H1 (cell line): ENCODE measurements around the gene EIPR1. TPM values are rescaled to one million over a fixed set of nuclear protein-coding genes. Genes with fewer than 3 reads are reported as not detected.

ENCODE experiments used
- CTCF ChIA-PET: fragments of 300-600 bp; sonication (Branson Sonifier 250); formaldehyde crosslinking; loops from one replicate; lab custom pipeline; 2021; ENCODE audit not compliant: partially characterized antibody; lab: Charles Lee
- POLR2A ChIA-PET: fragments of 300-600 bp; sonication (Branson Sonifier 250); formaldehyde crosslinking; loops from one replicate; lab custom pipeline; 2021; ENCODE audit warnings: inconsistent platforms; ENCODE audit not compliant: partially characterized antibody; lab: Charles Lee
- DNase-seq, 2 experiments: peaks; one replicate each; pipeline versions ENCODE4 v3.0.0 to v3.0.0-alpha.2; 2010 to 2022; ENCODE audit warnings: low spot score in 2 of 2, low read depth in 1 of 2, mixed read lengths in 1 of 2
- FAIRE-seq: peaks from 2 replicates; lab custom pipeline; 2011; peaks lifted over from hg19 to GRCh38; lab: Jason Lieb, UNC
- H2AFZ ChIP-seq: 2 replicates; pipeline ENCODE4 v1.8.1; 2012; ENCODE audit warnings: low read length, inconsistent platforms
- H2AK5ac ChIP-seq: 2 replicates; pipeline ENCODE4 v1.6.1; 2013; ENCODE audit warnings: low read depth, low read length
- H2BK120ac ChIP-seq: replicated peaks from 2 replicates; pipeline ENCODE3; 2013; ENCODE audit warnings: low read depth, low read length, inconsistent platforms
- H2BK12ac ChIP-seq: 2 replicates; pipeline ENCODE4 v1.6.1; 2013; ENCODE audit warnings: low read depth, low read length
- H2BK15ac ChIP-seq: 2 replicates; pipeline ENCODE4 v1.6.1; 2013; ENCODE audit warnings: low read length
- H2BK20ac ChIP-seq: 2 replicates; pipeline ENCODE4 v1.6.1; 2013; ENCODE audit warnings: low read length
- H2BK5ac ChIP-seq: 2 replicates; pipeline ENCODE4 v1.6.1; 2013; ENCODE audit warnings: low read depth, low read length
- H3K14ac ChIP-seq: 2 replicates; pipeline ENCODE4 v1.6.1; 2013; ENCODE audit warnings: inconsistent platforms; ENCODE audit not compliant: insufficient read length
- H3K18ac ChIP-seq: 2 replicates; pipeline ENCODE4 v1.6.1; 2013; ENCODE audit warnings: low read length; ENCODE audit errors: extremely low read depth
- H3K23ac ChIP-seq: 2 replicates; pipeline ENCODE4 v1.6.1; 2013; ENCODE audit warnings: inconsistent platforms; ENCODE audit not compliant: insufficient read length
- H3K23me2 ChIP-seq: 2 replicates; pipeline ENCODE4 v1.6.1; 2013; ENCODE audit warnings: low read depth, low read length
- H3K27ac ChIP-seq: 2 replicates; pipeline ENCODE4 v1.6.1; 2011; ENCODE audit warnings: low read depth, low read length, inconsistent platforms
- H3K27me3 ChIP-seq, 4 experiments: replicated peaks in 1 of 4; 1 replicate in 1 of 4; 2 replicates in 3 of 4; pipeline versions ENCODE4 v1.6.1 to v1.8.1; 2011 to 2013; ENCODE audit warnings: low read length in 3 of 4, mild to moderate bottlenecking in 3 of 4, inconsistent platforms in 2 of 4, mixed read lengths in 2 of 4, moderate library complexity in 1 of 4; ENCODE audit not compliant: control insufficient read depth in 3 of 4, insufficient read depth in 3 of 4; ENCODE audit errors: extremely low read depth in 1 of 4
- H3K36me3 ChIP-seq, 4 experiments: 2 replicates each; pipeline versions ENCODE4 v1.6.1 to v1.8.1; 2011 to 2013; ENCODE audit warnings: mild to moderate bottlenecking in 4 of 4, low read length in 3 of 4, moderate library complexity in 2 of 4, control low read depth in 1 of 4, inconsistent platforms in 1 of 4; ENCODE audit not compliant: insufficient read depth in 4 of 4, control insufficient read depth in 2 of 4
- H3K4ac ChIP-seq: replicated peaks from 2 replicates; pipeline ENCODE3; 2013; ENCODE audit warnings: low read length, low read depth, mixed read lengths, inconsistent platforms; ENCODE audit not compliant: insufficient read length
- H3K4me1 ChIP-seq, 4 experiments: replicated peaks in 1 of 4; 1 replicate in 1 of 4; 2 replicates in 3 of 4; pipeline versions ENCODE4 v1.6.1 to v1.8.1; 2011 to 2013; ENCODE audit warnings: low read length in 3 of 4, inconsistent platforms in 2 of 4, mixed read lengths in 1 of 4; ENCODE audit not compliant: insufficient read depth in 4 of 4, control insufficient read depth in 3 of 4
- H3K4me2 ChIP-seq, 2 experiments: 2 replicates each; pipeline versions ENCODE4 v1.6.1 to v1.8.1; 2011 to 2013; ENCODE audit warnings: low read depth in 2 of 2, low read length in 2 of 2, control low read depth in 1 of 2, inconsistent platforms in 1 of 2, mild to moderate bottlenecking in 1 of 2; ENCODE audit not compliant: insufficient read depth in 1 of 2
- H3K4me3 ChIP-seq, 4 experiments: fragments of 200-600, 300-600 bp in 1 of 4; sonication (generic), shearing (Covaris generic), sonication (Bioruptor Twin) in 1 of 4; 2 replicates each; pipeline versions ENCODE4 v1.5.1 to v1.8.1; 2011 to 2016; ENCODE audit warnings: low read length in 4 of 4, low read depth in 3 of 4, control low read depth in 2 of 4, inconsistent platforms in 2 of 4, mild to moderate bottlenecking in 2 of 4, mixed read lengths in 1 of 4, moderate library complexity in 1 of 4; ENCODE audit not compliant: insufficient read depth in 2 of 4; ENCODE audit errors: extremely low read depth in 1 of 4
- H3K56ac ChIP-seq: replicated peaks from 2 replicates; pipeline ENCODE3; 2013; ENCODE audit warnings: low read depth, mild to moderate bottlenecking, mixed read lengths, low read length, inconsistent platforms; ENCODE audit not compliant: insufficient read length
- H3K79me1 ChIP-seq: 2 replicates; pipeline ENCODE4 v1.6.1; 2013; ENCODE audit warnings: low read depth, low read length, control low read depth
- H3K79me2 ChIP-seq, 2 experiments: 2 replicates each; pipeline versions ENCODE4 v1.6.1 to v1.8.1; 2012 to 2013; ENCODE audit warnings: low read length in 2 of 2, mild to moderate bottlenecking in 2 of 2, inconsistent platforms in 1 of 2; ENCODE audit not compliant: insufficient read depth in 2 of 2, control insufficient read depth in 1 of 2
- H3K9ac ChIP-seq, 4 experiments: replicated peaks in 1 of 4; 1 replicate in 1 of 4; 2 replicates in 3 of 4; pipeline versions ENCODE4 v1.6.1 to v1.8.1; 2011 to 2013; ENCODE audit warnings: low read depth in 3 of 4, low read length in 3 of 4, control low read depth in 2 of 4, mild to moderate bottlenecking in 2 of 4, moderate library complexity in 2 of 4, inconsistent platforms in 1 of 4; ENCODE audit errors: extremely low read depth in 1 of 4
- H3K9me3 ChIP-seq, 2 experiments: 2 replicates each; pipeline versions ENCODE4 v1.6.1 to v1.8.1; 2012 to 2013; ENCODE audit warnings: mild to moderate bottlenecking in 2 of 2, moderate library complexity in 2 of 2, control low read depth in 1 of 2, inconsistent platforms in 1 of 2, low read depth in 1 of 2, low read length in 1 of 2, mixed read lengths in 1 of 2; ENCODE audit not compliant: insufficient read depth in 2 of 2
- H4K20me1 ChIP-seq, 2 experiments: replicated peaks in 1 of 2; 2 replicates each; pipeline versions ENCODE3 to v1.8.1; 2011 to 2013; ENCODE audit warnings: inconsistent platforms in 2 of 2, low read length in 2 of 2, mild to moderate bottlenecking in 1 of 2; ENCODE audit not compliant: insufficient read depth in 2 of 2, control insufficient read depth in 1 of 2
- H4K5ac ChIP-seq: 2 replicates; pipeline ENCODE4 v1.6.1; 2013; ENCODE audit warnings: low read length, low read depth, mixed read lengths, inconsistent platforms; ENCODE audit not compliant: insufficient read length
- H4K8ac ChIP-seq: 2 replicates; pipeline ENCODE4 v1.8.0; 2013; ENCODE audit warnings: mild to moderate bottlenecking, moderate library complexity, low read length, inconsistent platforms; ENCODE audit not compliant: insufficient read depth; ENCODE audit errors: extremely low read depth
- H4K91ac ChIP-seq: replicated peaks from 2 replicates; pipeline ENCODE3; 2013; ENCODE audit warnings: low read length, mixed read lengths, inconsistent platforms; ENCODE audit not compliant: insufficient read length
- CBX5 ChIP-seq: fragments of 300-800, 300-1000 bp; sonication (generic); IDR thresholded peaks from 2 replicates; pipeline ENCODE4 v1.7.1; 2016; ENCODE audit warnings: antibody characterized with exemption, low read length, low read depth
- FOSL1 ChIP-seq: IDR thresholded peaks from 2 replicates; pipeline ENCODE4 v1.6.1; 2011; ENCODE audit warnings: mild to moderate bottlenecking, low read depth, low read length, moderate library complexity; ENCODE audit not compliant: insufficient read depth
- HDAC6 ChIP-seq: IDR thresholded peaks from one replicate; pipeline ENCODE4 v1.7.1; 2012; ENCODE audit warnings: low read depth, mild to moderate bottlenecking, inconsistent platforms, low read length, moderate library complexity
- JUN ChIP-seq: IDR thresholded peaks from 2 replicates; pipeline ENCODE4 v1.6.1; 2011; ENCODE audit warnings: low read depth, mild to moderate bottlenecking, improper control_type of control experiment, low read length
- KDM1A ChIP-seq: fragments of 200-600, 300-600 bp; sonication (generic); IDR thresholded peaks from 2 replicates; pipeline ENCODE4 v1.7.1; 2016; ENCODE audit warnings: mild to moderate bottlenecking, low read length, borderline replicate concordance
- KDM4A ChIP-seq: IDR thresholded peaks from one replicate; pipeline ENCODE4 v1.7.1; 2012; ENCODE audit warnings: low read depth, mild to moderate bottlenecking, moderate library complexity, low read length, inconsistent platforms; ENCODE audit not compliant: severe bottlenecking
- NANOG ChIP-seq: IDR thresholded peaks from 2 replicates; pipeline ENCODE4 v1.6.1; 2011; ENCODE audit warnings: low read length, low read depth, mild to moderate bottlenecking, inconsistent platforms; ENCODE audit not compliant: insufficient read depth, poor library complexity, severe bottlenecking
- PHF8 ChIP-seq: fragments of 200-600 bp; sonication (generic); conservative IDR thresholded peaks from 2 replicates; pipeline ENCODE4 v1.7.1; 2012; ENCODE audit warnings: low read depth, mild to moderate bottlenecking, inconsistent platforms, low read length, moderate library complexity
- POU5F1 ChIP-seq: IDR thresholded peaks from 2 replicates; pipeline ENCODE4 v1.6.1; 2011; ENCODE audit warnings: low read depth, mild to moderate bottlenecking, low read length, moderate library complexity
- SIX5 ChIP-seq: IDR thresholded peaks from 2 replicates; pipeline ENCODE4 v1.6.1; 2011; ENCODE audit warnings: mild to moderate bottlenecking, low read depth, low read length
- SRF ChIP-seq: IDR thresholded peaks from 2 replicates; pipeline ENCODE4 v1.6.1; 2011; ENCODE audit warnings: mild to moderate bottlenecking, low read depth, low read length, moderate library complexity
- WGBS, 2 experiments: shearing (Covaris generic) in 1 of 2; methylation state at CpG; one replicate each; pipeline versions ENCODE4 v1.1.6 to v1.1.7; 2013 to 2015; ENCODE audit warnings: low lambda C conversion rate in 2 of 2, mixed read lengths in 2 of 2, inconsistent platforms in 1 of 2, low coverage in 1 of 2, missing lambda C conversion rate in 1 of 2; ENCODE audit not compliant: insufficient replicate concordance in 2 of 2, insufficient coverage in 1 of 2, insufficient read length in 1 of 2; ENCODE audit errors: extremely low coverage in 1 of 2, missing lambda C conversion rate in 1 of 2; 5-methylcytosine and 5-hydroxymethylcytosine counted together
- polyA plus RNA-seq, 7 experiments: library from polyadenylated mRNA; depleted of rRNA in 3 of 7; stranded (reverse) in 5 of 7; unstranded in 2 of 7; fragments of >200 nt in 5 of 7; fragments of 200-250 nt in 2 of 7; gene quantifications; 1 replicate in 5 of 7; 2 replicates in 1 of 7; 4 replicates in 1 of 7; pipeline versions ENCODE4 v1.2.1 to v1.2.3, GENCODE V29; 2011 to 2013; ENCODE audit warnings: missing spikeins in 2 of 7, mixed read lengths in 2 of 7
- total RNA-seq: library from RNA; stranded (reverse); fragmentation: NEBNext Ultra II Directional; extraction: Animal tissue kit (Norgen Biotek cat#: 25700); gene quantifications from 2 replicates; pipeline ENCODE4 v1.2.1, GENCODE V29; 2021
- TF ChIP-seq, protein P1 (sequence below): IDR thresholded peaks from 2 replicates; pipeline ENCODE4 v1.6.1; 2012; ENCODE audit warnings: inconsistent platforms
- TF ChIP-seq, protein P2 (sequence below): IDR thresholded peaks from 2 replicates; pipeline ENCODE4 v1.6.1; 2012; ENCODE audit warnings: inconsistent platforms

The EIPR1 gene
- total and polyA plus RNA-seq, 2 of the 8 experiments (the other 6 are each of a cell fraction or from before 2014, with no cell fraction given): 26.3 to 56.4 TPM

DNA sequence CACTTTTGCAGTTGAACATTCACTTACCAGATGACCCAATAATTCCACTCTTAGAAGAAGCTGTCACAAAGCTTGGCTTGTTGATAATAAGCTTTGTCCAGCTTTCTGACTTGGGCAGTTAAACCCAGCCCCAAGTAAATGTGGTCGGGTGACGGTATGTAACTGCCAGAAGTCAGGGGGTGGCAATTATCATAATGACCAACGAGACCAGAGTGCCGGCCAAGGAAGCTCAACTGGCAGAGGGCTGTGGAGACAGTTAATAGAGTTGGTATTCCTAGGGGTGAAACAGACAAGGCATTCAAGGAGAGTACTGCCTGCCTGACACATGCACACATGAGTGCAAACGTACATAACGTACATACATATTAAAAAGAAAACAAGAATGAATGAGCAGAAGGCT lies 116.7 kb downstream of the EIPR1 start:
- Histone ChIP-seq H2BK12ac (no peak overlapping the region), H3K9me3 (no peaks in the 10 kb centered on the region), H2BK5ac (no peak overlapping the region), H3K23ac (no peak overlapping the region), H2AFZ (no peak overlapping the region), H3K56ac (no peak overlapping the region), H3K79me2 (0 out of 4 replicates have a peak, but pooled peaks cover 0 to 4% of the 10 kb centered on the region in 2 experiments), H3K4me3 (no peak overlapping the region), H3K27me3 (peaks cover 0 to 3% (median 0%) of the 10 kb centered on the region in 4 experiments; a peak in 2 of 7 replicates), H4K5ac (no peak overlapping the region), H4K91ac (no peak overlapping the region), H3K4me1 (peaks cover 5 to 11% (median 7%) of the 10 kb centered on the region in 4 experiments), H3K79me1 (peaks cover 6% of the 10 kb centered on the region; the same call in 1 of the 2 replicates), H3K4ac (no peak overlapping the region), H3K14ac (no peak overlapping the region), H2BK120ac (no peak overlapping the region), H3K9ac (no peak overlapping the region), H3K23me2 (no peaks in the 10 kb centered on the region), H2BK15ac (no peak overlapping the region), H4K20me1 (peaks cover 0 to 7% of the 10 kb centered on the region in 2 experiments), H3K18ac (no peak overlapping the region), H3K36me3 (no peaks in the 10 kb centered on the region; a peak in 1 of 8 replicates), H2AK5ac (no peak overlapping the region), H2BK20ac (no peak overlapping the region), H3K4me2 (no peak overlapping the region), H4K8ac (no peak overlapping the region), H3K27ac (no peak overlapping the region)
- no peak for FAIRE-seq
- 97% methylated on average over 6 of the region's 6 CpGs; no CpG with 5 or more reads in 1 of the 2 experiments for WGBS, 2 experiments
- DNase-seq: no peak
- POLR2A ChIA-PET: interaction anchor here (0.6 kb wide), 1 partner anchor 134 kb away, joined by 4 read pairs; no protein-coding TSS in a partner anchor
- CTCF ChIA-PET: interaction anchor here (2.4 kb wide), 1 partner anchor 8 kb away, joined by 10 read pairs; no protein-coding TSS in a partner anchor
- TF ChIP-seq POU5F1: no peak
- TF ChIP-seq NANOG: no peak
- TF ChIP-seq CBX5: no peak
- no peak for TF ChIP-seq FOSL1
- TF ChIP-seq HDAC6: no peak
- TF ChIP-seq SIX5: no peak
- no peak for TF ChIP-seq KDM4A
- TF ChIP-seq JUN: no peak
- TF ChIP-seq, protein P1, sequence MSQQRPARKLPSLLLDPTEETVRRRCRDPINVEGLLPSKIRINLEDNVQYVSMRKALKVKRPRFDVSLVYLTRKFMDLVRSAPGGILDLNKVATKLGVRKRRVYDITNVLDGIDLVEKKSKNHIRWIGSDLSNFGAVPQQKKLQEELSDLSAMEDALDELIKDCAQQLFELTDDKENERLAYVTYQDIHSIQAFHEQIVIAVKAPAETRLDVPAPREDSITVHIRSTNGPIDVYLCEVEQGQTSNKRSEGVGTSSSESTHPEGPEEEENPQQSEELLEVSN: no peak
- TF ChIP-seq SRF: no peak
- TF ChIP-seq PHF8: no peak
- TF ChIP-seq, protein P2, sequence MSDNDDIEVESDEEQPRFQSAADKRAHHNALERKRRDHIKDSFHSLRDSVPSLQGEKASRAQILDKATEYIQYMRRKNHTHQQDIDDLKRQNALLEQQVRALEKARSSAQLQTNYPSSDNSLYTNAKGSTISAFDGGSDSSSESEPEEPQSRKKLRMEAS: no peak
- no peak for TF ChIP-seq KDM1A
